ENCODE results near the gene SMTNL2.

The SMTNL2 gene

DNA sequence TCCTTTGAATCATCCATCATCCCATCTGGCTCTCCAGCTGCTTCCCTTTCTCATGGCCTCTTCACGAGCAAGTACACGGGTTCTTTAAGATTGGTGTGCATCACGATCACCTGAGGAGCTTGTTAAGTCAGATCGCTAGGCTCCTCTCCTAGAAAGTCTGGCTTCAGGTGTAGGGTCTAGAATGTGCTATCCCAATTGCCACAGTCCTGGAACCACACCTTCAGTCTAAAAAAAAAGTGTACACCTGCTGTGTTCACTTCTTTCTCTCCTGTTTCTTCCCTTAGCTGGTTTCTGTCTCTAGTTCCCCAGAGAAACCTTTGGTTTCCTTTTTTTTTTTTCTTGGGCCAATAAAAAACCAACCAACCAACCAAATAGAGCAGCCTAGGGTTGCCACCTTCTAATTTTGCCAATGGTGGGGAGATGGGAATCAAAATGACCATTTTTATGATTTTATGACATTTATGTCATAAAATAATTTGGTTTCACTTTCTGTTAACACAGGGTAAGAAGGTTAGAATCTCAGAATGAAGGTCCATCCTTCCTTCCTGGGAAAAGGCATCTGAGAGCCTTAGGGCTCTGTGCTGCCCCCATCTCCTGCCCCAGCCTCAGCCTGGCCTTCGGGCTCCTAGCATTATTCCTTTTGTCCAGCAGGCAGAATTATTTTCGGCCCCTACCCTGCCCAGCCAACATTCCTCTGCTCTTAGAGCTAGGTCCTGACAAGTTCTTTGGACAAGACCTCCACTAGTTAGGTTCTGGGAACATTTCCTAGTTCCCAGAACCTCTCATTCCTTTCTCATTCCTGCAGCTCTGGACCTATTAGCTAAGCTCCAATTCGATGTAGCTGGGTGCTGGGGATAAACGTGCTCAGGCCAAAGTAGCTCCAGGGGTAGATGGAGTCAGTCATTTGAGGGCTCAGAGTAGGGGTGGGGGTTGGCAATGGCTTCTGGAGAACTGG is 22.0 kb upstream of the SMTNL2 start:
- H3K4me3 ChIP-seq (ENCODE audit: low read depth, low read length) = peak overlapping the region; percentile 60
- H3K27ac ChIP-seq (ENCODE audit: low read depth, low read length) = no peak overlapping the region
- H3K79me2 ChIP-seq (ENCODE audit: control insufficient read depth, insufficient read depth, low read length, unreplicated experiment) = no peaks in the 10 kb centered on the region
- peak overlapping the region; percentile 95 for H2AFZ ChIP-seq (ENCODE audit: low read length, unreplicated experiment)
- peaks cover 9% of the 10 kb centered on the region for H3K4me1 ChIP-seq (ENCODE audit: control insufficient read depth, insufficient read depth, low read length, unreplicated experiment)
- no peaks in the 10 kb centered on the region for H3K27me3 ChIP-seq (ENCODE audit: insufficient read depth, low read length)
- H3K36me3 ChIP-seq (ENCODE audit: insufficient read depth, low read length) = no peaks in the 10 kb centered on the region

DNA sequence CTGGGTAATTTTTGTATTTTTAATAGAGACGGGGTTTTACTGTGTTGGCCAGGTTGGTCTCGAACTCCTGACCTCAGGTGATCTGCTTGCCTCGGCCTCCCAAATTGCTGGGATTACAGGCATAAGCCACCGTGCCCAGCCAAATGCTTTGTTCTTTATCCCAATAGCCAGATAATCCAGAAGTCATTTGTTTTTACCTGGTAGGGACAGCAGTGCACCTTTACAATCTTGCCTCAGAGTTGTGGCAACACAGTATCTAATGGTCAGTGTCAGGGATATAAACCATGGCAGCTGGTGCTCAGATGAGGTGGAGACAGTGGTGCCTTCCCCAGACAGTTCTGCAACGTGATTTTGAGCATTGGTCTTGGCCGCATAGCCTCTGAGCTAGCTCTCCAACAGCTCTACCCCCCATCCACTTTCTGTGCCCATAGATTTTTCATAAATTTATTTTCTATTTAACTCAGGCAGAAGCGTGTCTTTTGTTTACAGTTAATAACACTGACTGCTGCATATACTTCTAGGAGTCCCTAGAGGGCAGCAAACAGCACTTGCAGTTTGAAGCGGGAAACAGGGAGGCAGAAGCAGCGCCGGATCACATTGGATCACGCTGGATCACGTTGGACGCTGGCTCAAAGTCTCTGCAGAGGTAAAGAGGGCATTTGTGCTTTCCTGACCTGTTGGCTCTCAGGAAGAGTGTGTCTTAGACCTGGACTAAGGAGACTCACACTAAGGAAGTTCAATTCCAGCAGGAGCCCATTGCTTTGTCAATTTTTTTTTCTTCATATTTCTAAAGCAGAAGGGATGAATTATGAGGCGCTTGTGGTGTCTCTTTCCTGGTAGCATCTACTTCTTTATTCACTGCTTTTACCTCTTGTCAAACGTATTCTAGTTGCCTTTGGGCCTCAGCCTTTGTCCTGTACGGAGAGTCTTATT is 18.9 kb upstream of the SMTNL2 start:
- peak overlapping the region; percentile 17; the same call in 1 of the 2 replicates for H3K4me3 ChIP-seq (ENCODE audit: low read depth, low read length)
- no peaks in the 10 kb centered on the region for H3K36me3 ChIP-seq (ENCODE audit: insufficient read depth, low read length)
- peaks cover 9% of the 10 kb centered on the region for H3K4me1 ChIP-seq (ENCODE audit: control insufficient read depth, insufficient read depth, low read length, unreplicated experiment)
- H3K27me3 ChIP-seq (ENCODE audit: insufficient read depth, low read length) = no peaks in the 10 kb centered on the region; the same call in 1 of the 2 replicates
- H3K27ac ChIP-seq (ENCODE audit: low read depth, low read length) = no peak overlapping the region
- no peaks in the 10 kb centered on the region for H3K79me2 ChIP-seq (ENCODE audit: control insufficient read depth, insufficient read depth, low read length, unreplicated experiment)
- peak overlapping the region; percentile 43 for H2AFZ ChIP-seq (ENCODE audit: low read length, unreplicated experiment)

GRCh38 chr17:4566785-4567184 is 17.5 kb upstream of the SMTNL2 start:
- Histone ChIP-seq H3K4me3 (ENCODE audit: low read depth, low read length) (no peak overlapping the region), H3K4me1 (ENCODE audit: control insufficient read depth, insufficient read depth, low read length, unreplicated experiment) (peaks cover 9% of the 10 kb centered on the region), H3K36me3 (ENCODE audit: insufficient read depth, low read length) (no peaks in the 10 kb centered on the region), H3K79me2 (ENCODE audit: control insufficient read depth, insufficient read depth, low read length, unreplicated experiment) (no peaks in the 10 kb centered on the region), H3K27ac (ENCODE audit: low read depth, low read length) (no peak overlapping the region), H3K27me3 (ENCODE audit: insufficient read depth, low read length) (peaks cover 11% of the 10 kb centered on the region; the same call in 1 of the 2 replicates), H2AFZ (ENCODE audit: low read length, unreplicated experiment) (no peak overlapping the region)

GRCh38 chr17:4569591-4569990 is 14.7 kb upstream of the SMTNL2 start:
- H3K4me1 ChIP-seq (ENCODE audit: control insufficient read depth, insufficient read depth, low read length, unreplicated experiment) = no peaks in the 10 kb centered on the region
- no peak overlapping the region for H3K27ac ChIP-seq (ENCODE audit: low read depth, low read length)
- no peaks in the 10 kb centered on the region for H3K36me3 ChIP-seq (ENCODE audit: insufficient read depth, low read length)
- peaks cover 14% of the 10 kb centered on the region; the same call in 1 of the 2 replicates for H3K27me3 ChIP-seq (ENCODE audit: insufficient read depth, low read length)
- H2AFZ ChIP-seq (ENCODE audit: low read length, unreplicated experiment) = no peak overlapping the region
- no peak overlapping the region for H3K4me3 ChIP-seq (ENCODE audit: low read depth, low read length)
- H3K79me2 ChIP-seq (ENCODE audit: control insufficient read depth, insufficient read depth, low read length, unreplicated experiment) = no peaks in the 10 kb centered on the region

DNA sequence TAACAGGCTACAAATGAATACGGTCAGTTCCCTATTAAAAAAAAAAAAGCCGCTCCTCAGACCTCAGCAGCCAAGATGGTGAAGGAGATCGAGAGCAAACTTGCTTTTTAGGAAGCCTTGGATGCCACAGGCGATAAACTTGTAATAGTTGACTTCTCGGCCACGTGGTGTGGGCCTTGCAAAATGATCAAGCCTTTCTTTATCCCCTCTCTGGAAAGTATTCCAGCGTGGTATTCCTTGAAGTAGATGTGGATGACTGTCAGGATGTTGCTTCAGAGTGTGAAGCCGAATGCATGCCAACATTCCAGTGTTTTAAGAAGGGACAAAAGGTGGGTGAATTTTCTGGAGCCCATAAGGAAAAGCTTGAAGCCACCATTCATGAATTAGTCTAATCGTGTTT is 12.2 kb upstream of the SMTNL2 start:
- Histone ChIP-seq H3K79me2 (ENCODE audit: control insufficient read depth, insufficient read depth, low read length, unreplicated experiment) (no peaks in the 10 kb centered on the region), H3K36me3 (ENCODE audit: insufficient read depth, low read length) (no peaks in the 10 kb centered on the region), H2AFZ (ENCODE audit: low read length, unreplicated experiment) (no peak overlapping the region), H3K27ac (ENCODE audit: low read depth, low read length) (no peak overlapping the region), H3K27me3 (ENCODE audit: insufficient read depth, low read length) (peaks cover 14% of the 10 kb centered on the region; the same call in 1 of the 2 replicates), H3K4me1 (ENCODE audit: control insufficient read depth, insufficient read depth, low read length, unreplicated experiment) (no peaks in the 10 kb centered on the region), H3K4me3 (ENCODE audit: low read depth, low read length) (no peak overlapping the region)

DNA sequence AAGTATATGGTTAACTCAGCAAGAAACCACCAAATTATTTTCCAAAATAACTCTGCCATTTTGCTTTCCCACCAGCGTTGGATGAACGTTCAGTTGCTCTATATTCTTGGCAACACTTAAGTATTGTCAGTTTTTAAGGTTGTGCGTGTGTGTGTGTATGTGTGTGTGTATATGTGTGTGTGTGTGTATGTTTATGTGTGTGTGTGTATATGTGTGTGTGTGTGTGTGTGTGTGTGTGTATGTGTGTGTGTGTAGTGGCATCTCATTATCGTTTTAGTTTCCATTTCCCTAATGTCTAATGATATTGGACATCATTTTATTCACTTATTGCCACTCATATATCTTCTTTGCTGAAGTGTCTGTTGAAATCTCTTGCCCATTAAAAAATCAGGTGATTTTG is 11.2 kb upstream of the SMTNL2 start:
- H3K36me3 ChIP-seq (ENCODE audit: insufficient read depth, low read length) = no peaks in the 10 kb centered on the region
- peaks cover 14% of the 10 kb centered on the region; the same call in 1 of the 2 replicates for H3K27me3 ChIP-seq (ENCODE audit: insufficient read depth, low read length)
- H3K79me2 ChIP-seq (ENCODE audit: control insufficient read depth, insufficient read depth, low read length, unreplicated experiment) = no peaks in the 10 kb centered on the region
- no peak overlapping the region for H3K27ac ChIP-seq (ENCODE audit: low read depth, low read length)
- no peak overlapping the region for H3K4me3 ChIP-seq (ENCODE audit: low read depth, low read length)
- no peak overlapping the region for H2AFZ ChIP-seq (ENCODE audit: low read length, unreplicated experiment)
- H3K4me1 ChIP-seq (ENCODE audit: control insufficient read depth, insufficient read depth, low read length, unreplicated experiment) = no peaks in the 10 kb centered on the region

GRCh38 chr17:4573669-4574068 is 10.7 kb upstream of the SMTNL2 start:
- no peaks in the 10 kb centered on the region for H3K4me1 ChIP-seq (ENCODE audit: control insufficient read depth, insufficient read depth, low read length, unreplicated experiment)
- no peak overlapping the region for H3K27ac ChIP-seq (ENCODE audit: low read depth, low read length)
- H3K36me3 ChIP-seq (ENCODE audit: insufficient read depth, low read length) = no peaks in the 10 kb centered on the region
- H2AFZ ChIP-seq (ENCODE audit: low read length, unreplicated experiment) = no peak overlapping the region
- peaks cover 14% of the 10 kb centered on the region; the same call in 1 of the 2 replicates for H3K27me3 ChIP-seq (ENCODE audit: insufficient read depth, low read length)
- H3K4me3 ChIP-seq (ENCODE audit: low read depth, low read length) = no peak overlapping the region
- H3K79me2 ChIP-seq (ENCODE audit: control insufficient read depth, insufficient read depth, low read length, unreplicated experiment) = no peaks in the 10 kb centered on the region

- Histone ChIP-seq H3K4me1 (ENCODE audit: control insufficient read depth, insufficient read depth, low read length, unreplicated experiment) (no peaks in the 10 kb centered on the region), H3K27me3 (ENCODE audit: insufficient read depth, low read length) (peaks cover 14% of the 10 kb centered on the region; the same call in 1 of the 2 replicates), H3K27ac (ENCODE audit: low read depth, low read length) (no peak overlapping the region), H3K36me3 (ENCODE audit: insufficient read depth, low read length) (no peaks in the 10 kb centered on the region), H3K4me3 (ENCODE audit: low read depth, low read length) (no peak overlapping the region), H2AFZ (ENCODE audit: low read length, unreplicated experiment) (no peak overlapping the region), H3K79me2 (ENCODE audit: control insufficient read depth, insufficient read depth, low read length, unreplicated experiment) (no peaks in the 10 kb centered on the region)
Observed at GRCh38 chr17:4574448-4575045, 9.8 kb upstream of the SMTNL2 start.

DNA sequence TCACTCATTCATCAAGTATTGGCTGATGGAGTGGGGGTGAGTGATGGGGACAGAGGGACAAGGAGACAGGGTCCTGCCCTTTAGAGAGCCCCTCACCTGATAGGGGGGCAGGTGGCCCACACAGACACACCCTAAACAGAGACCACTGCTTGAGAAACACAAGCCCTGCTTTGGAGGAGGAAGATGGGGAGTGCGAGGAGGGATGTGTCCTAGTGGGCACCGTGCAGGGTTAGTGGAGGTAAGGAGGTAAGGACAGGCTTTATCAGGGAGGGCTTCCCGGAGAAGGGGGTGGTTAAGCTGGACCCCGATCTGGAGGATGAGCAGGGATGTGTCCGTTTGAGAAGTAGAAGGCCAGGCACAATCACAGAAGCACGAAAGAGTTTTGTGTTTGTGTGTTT is 8.2 kb upstream of the SMTNL2 start:
- Histone ChIP-seq H2AFZ (ENCODE audit: low read length, unreplicated experiment) (no peak overlapping the region), H3K27ac (ENCODE audit: low read depth, low read length) (no peak overlapping the region), H3K27me3 (ENCODE audit: insufficient read depth, low read length) (peaks cover 10% of the 10 kb centered on the region; the same call in 1 of the 2 replicates), H3K79me2 (ENCODE audit: control insufficient read depth, insufficient read depth, low read length, unreplicated experiment) (no peaks in the 10 kb centered on the region), H3K4me3 (ENCODE audit: low read depth, low read length) (no peak overlapping the region), H3K36me3 (ENCODE audit: insufficient read depth, low read length) (no peaks in the 10 kb centered on the region), H3K4me1 (ENCODE audit: control insufficient read depth, insufficient read depth, low read length, unreplicated experiment) (no peaks in the 10 kb centered on the region)

GRCh38 chr17:4576729-4577322 is 7.5 kb upstream of the SMTNL2 start:
- peaks cover 9% of the 10 kb centered on the region for H3K27me3 ChIP-seq (ENCODE audit: insufficient read depth, low read length)
- no peak overlapping the region for H3K27ac ChIP-seq (ENCODE audit: low read depth, low read length)
- H3K4me3 ChIP-seq (ENCODE audit: low read depth, low read length) = no peak overlapping the region
- no peak overlapping the region for H2AFZ ChIP-seq (ENCODE audit: low read length, unreplicated experiment)
- no peaks in the 10 kb centered on the region for H3K36me3 ChIP-seq (ENCODE audit: insufficient read depth, low read length)
- H3K4me1 ChIP-seq (ENCODE audit: control insufficient read depth, insufficient read depth, low read length, unreplicated experiment) = no peaks in the 10 kb centered on the region
- H3K79me2 ChIP-seq (ENCODE audit: control insufficient read depth, insufficient read depth, low read length, unreplicated experiment) = no peaks in the 10 kb centered on the region
